Thymus (tissue), 14 donors: ENCODE data around the gene KMT2E. TPM values are rescaled to one million over a fixed set of nuclear protein-coding genes. Genes with fewer than 3 reads are reported as not detected.

Experiments used
- DNase-seq, 9 donors: peaks; one replicate each; pipeline ENCODE4 v3.0.0-alpha.2; 2013; ENCODE audit warnings: low spot score in 9 of 9, low read depth in 6 of 9, missing footprints in 1 of 9
- H3K27ac ChIP-seq, 2 donors: one replicate each; pipeline ENCODE4 v1.5.1; 2013; ENCODE audit warnings: control low read depth in 1 of 2, low read depth in 1 of 2, low read length in 1 of 2, mild to moderate bottlenecking in 1 of 2, moderate library complexity in 1 of 2
- H3K27me3 ChIP-seq, 2 donors: one replicate each; pipeline ENCODE4 v1.5.1; 2013; ENCODE audit warnings: low read length in 1 of 2; ENCODE audit not compliant: control insufficient read depth in 2 of 2, insufficient read depth in 1 of 2
- H3K36me3 ChIP-seq, 2 donors: one replicate each; pipeline ENCODE4 v1.5.1; 2013; ENCODE audit warnings: low read length in 1 of 2, mild to moderate bottlenecking in 1 of 2, moderate library complexity in 1 of 2; ENCODE audit not compliant: control insufficient read depth in 2 of 2, insufficient read depth in 2 of 2
- H3K4me1 ChIP-seq, 2 donors: one replicate each; pipeline ENCODE4 v1.5.1; 2013; ENCODE audit warnings: low read length in 2 of 2; ENCODE audit not compliant: control insufficient read depth in 2 of 2, insufficient read depth in 2 of 2
- H3K4me3 ChIP-seq, 2 donors: one replicate each; pipeline ENCODE4 v1.5.1; 2013; ENCODE audit warnings: low read length in 2 of 2, control low read depth in 1 of 2, mild to moderate bottlenecking in 1 of 2
- H3K9me3 ChIP-seq, 2 donors: one replicate each; pipeline ENCODE4 v1.5.1; 2013; ENCODE audit warnings: low read length in 1 of 2, mild to moderate bottlenecking in 1 of 2; ENCODE audit not compliant: control insufficient read depth in 2 of 2, insufficient read depth in 1 of 2
- WGBS: extraction: QIAGEN DNeasy Blood & Tissue Kit; methylation state at CpG from one replicate; pipeline ENCODE4 v1.1.7; 2013; 5-methylcytosine and 5-hydroxymethylcytosine counted together
- long read RNA-seq, 10 donors: transcript quantifications; one replicate each; lab custom pipeline, GENCODE V29; 2026
- polyA plus RNA-seq: library from polyadenylated mRNA; stranded (reverse); fragments of 200-250 nt; gene quantifications from one replicate; pipeline ENCODE4 v1.2.3, GENCODE V29; 2013
- total RNA-seq: library from RNA; stranded (reverse); fragments of 120-200 nt; gene quantifications from one replicate; pipeline ENCODE4 v1.2.4, GENCODE V29; 2013
- donor health status: healthy.

Gene KMT2E, protein sequence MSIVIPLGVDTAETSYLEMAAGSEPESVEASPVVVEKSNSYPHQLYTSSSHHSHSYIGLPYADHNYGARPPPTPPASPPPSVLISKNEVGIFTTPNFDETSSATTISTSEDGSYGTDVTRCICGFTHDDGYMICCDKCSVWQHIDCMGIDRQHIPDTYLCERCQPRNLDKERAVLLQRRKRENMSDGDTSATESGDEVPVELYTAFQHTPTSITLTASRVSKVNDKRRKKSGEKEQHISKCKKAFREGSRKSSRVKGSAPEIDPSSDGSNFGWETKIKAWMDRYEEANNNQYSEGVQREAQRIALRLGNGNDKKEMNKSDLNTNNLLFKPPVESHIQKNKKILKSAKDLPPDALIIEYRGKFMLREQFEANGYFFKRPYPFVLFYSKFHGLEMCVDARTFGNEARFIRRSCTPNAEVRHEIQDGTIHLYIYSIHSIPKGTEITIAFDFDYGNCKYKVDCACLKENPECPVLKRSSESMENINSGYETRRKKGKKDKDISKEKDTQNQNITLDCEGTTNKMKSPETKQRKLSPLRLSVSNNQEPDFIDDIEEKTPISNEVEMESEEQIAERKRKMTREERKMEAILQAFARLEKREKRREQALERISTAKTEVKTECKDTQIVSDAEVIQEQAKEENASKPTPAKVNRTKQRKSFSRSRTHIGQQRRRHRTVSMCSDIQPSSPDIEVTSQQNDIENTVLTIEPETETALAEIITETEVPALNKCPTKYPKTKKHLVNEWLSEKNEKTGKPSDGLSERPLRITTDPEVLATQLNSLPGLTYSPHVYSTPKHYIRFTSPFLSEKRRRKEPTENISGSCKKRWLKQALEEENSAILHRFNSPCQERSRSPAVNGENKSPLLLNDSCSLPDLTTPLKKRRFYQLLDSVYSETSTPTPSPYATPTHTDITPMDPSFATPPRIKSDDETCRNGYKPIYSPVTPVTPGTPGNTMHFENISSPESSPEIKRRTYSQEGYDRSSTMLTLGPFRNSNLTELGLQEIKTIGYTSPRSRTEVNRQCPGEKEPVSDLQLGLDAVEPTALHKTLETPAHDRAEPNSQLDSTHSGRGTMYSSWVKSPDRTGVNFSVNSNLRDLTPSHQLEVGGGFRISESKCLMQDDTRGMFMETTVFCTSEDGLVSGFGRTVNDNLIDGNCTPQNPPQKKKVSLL (N-terminal part only)
- total RNA-seq (42.2 TPM), polyA plus RNA-seq (26.5 TPM)
- long read RNA-seq, donor 1, partial matches to known transcripts = 0 of 1 reads
- long read RNA-seq, donor 1, other reads (novel, unspliced or antisense) = 0 of 1 reads
- long read RNA-seq, donor 2 = 0 reads
- long read RNA-seq, donor 3, partial matches to known transcripts = 0 of 2 reads
- long read RNA-seq, donor 3, other reads (novel, unspliced or antisense) = 0 of 2 reads
- long read RNA-seq, donor 4, partial matches to known transcripts = 47 of 48 reads
- long read RNA-seq, donor 4, other reads (novel, unspliced or antisense) = 0 of 48 reads
- long read RNA-seq, donor 5, transcript KMT2E-214 (7 exons, 1,133 nt) = major isoform, 5 of 15 reads
- long read RNA-seq, donor 5, partial matches to known transcripts = 10 of 15 reads
- long read RNA-seq, donor 5, other reads (novel, unspliced or antisense) = 0 of 15 reads
- long read RNA-seq, donor 6, partial matches to known transcripts = 5 of 5 reads
- long read RNA-seq, donor 6, other reads (novel, unspliced or antisense) = 0 of 5 reads
- long read RNA-seq, donor 7, partial matches to known transcripts = 10 of 12 reads
- long read RNA-seq, donor 7, other reads (novel, unspliced or antisense) = 0 of 12 reads
- long read RNA-seq, donor 8, partial matches to known transcripts = 5 of 6 reads
- long read RNA-seq, donor 8, other reads (novel, unspliced or antisense) = 0 of 6 reads
- long read RNA-seq, donor 9 = 0 reads
- long read RNA-seq, donor 10, transcript KMT2E-214 (7 exons, 1,133 nt) = major isoform, 9 of 91 reads
- long read RNA-seq, donor 10, partial matches to known transcripts = 72 of 91 reads
- long read RNA-seq, donor 10, other reads (novel, unspliced or antisense) = 8 of 91 reads

DNA sequence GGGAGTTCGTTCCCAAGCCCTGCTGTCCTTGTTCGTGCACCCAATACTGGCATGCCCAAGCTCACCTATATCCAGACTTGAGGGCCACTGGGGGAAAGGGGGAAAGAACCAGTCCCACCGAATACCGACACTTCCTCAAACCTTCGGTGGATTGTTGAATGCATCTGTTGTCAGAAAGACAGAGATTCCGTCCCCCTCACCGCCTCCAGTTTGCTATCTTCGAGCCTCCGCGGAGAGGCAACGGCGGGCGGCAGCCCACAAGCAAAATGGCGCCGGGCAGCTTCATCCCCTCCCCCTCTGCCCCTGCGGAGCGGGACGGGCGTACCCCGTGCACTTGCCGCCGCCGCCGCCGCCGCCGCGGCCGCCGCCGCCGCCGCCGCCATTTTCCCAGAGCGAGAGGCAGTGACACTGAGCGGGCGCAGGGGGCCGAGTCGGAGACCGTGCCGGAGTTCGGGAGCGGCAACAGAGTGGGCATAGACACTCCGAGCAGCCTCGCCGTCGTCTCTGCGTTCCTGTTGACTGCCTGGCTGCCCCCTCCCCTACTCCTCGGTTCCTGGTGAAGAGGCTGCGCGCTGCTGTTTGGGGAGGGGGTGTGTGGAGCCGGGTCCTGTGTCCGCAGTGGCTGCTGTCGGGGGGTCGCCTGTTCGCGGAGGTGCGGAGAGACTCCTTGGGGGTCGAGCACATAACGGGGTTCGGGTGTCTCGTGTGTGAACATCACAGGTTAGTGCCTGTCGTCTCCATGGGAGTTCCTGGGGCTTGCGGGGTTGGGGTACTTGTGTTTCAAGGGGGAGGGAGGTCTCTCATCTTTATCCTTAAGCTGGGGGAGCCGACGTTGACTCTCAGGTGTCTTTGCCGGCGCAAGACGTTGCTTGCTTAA is at the start of gene KMT2E:
TSS of gene KMT2E (plus strand) at position 390 of the 877 bp plus-strand sequence. CDS start 26,748 bp downstream, outside the sequence.
- Histone ChIP-seq H3K4me1 (peaks cover 13 to 23% of the 10 kb centered on the region in 2 donors), H3K36me3 (peaks cover 0 to 9% of the 10 kb centered on the region in 2 donors)

DNA sequence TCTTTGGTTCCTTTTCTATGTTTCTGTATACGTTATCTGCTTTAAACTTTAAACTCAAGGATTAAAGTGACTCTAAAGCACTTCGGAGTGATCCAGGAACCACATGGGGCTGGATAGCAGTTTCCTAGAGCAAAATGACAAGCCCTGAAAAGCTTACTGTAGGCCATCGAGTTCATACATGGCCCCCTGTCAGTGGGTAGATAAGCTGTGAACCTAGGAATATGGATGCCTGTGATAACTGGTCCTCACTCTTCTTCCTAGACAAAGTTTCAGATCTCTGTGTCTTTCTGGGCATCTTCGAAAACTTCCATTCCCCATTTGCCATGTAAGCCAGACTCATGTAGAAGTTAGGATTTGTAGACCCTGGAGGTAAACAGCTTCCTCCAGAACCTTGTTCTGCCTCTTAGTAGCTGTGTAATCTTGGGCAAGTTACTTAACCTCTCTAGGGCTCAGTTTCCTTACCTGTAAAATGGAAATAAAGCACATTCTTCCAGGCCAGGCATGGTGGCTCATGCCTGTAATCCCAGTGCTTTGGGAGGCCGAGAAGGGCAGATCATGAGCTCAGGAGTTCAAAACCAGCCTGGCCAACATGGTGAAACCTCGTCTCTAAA is 49.3 kb upstream of the KMT2E start:
- Histone ChIP-seq H3K4me1 (peaks cover 0 to 5% of the 10 kb centered on the region in 2 donors), H3K27ac (no peak overlapping the region)

More for the DNA sequence above, at the start of gene KMT2E:
- Histone ChIP-seq H3K27ac (peak within 1 kb of the TSS; percentile 100), H3K4me3 (peak within 1 kb of the TSS; percentile 94 to 100), H3K9me3 (peaks cover 0 to 6% of the 10 kb centered on the region in 2 donors), H3K27me3 (no peaks in the 10 kb centered on the region)
- WGBS = under 1% methylated on average over 69 of the region's 69 CpGs
- DNase-seq = peak; percentile 76 to 94 (median 82)

DNA sequence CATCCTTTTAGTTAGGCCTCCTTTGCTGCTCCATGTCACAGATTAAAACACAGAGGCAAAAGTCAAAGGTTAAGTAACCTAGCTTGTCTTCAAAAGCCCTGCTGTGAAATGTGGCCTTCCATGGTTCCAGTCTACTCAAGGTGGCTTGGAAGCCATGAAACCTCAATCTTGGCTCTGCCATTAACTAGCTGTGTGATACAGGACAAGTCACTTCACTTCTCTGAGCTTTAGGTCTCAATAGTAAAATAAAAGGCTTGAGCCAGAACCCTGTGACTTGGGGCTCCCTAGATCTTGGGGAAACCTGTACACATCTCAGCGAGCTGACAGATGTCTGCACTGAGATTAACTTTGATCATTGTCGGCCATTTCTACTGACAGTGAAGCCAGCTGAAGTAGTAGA is 48.0 kb upstream of the KMT2E start:
- DNase-seq = no peak

More for the DNA sequence above, 49.3 kb upstream of the KMT2E start:
- Histone ChIP-seq H3K4me3 (no peak overlapping the region), H3K27me3 (no peaks in the 10 kb centered on the region), H3K9me3 (peaks cover 0 to 3% of the 10 kb centered on the region in 2 donors), H3K36me3 (no peaks in the 10 kb centered on the region)
- no peak for DNase-seq
- WGBS = 81% methylated on average over 6 of the region's 6 CpGs

DNA sequence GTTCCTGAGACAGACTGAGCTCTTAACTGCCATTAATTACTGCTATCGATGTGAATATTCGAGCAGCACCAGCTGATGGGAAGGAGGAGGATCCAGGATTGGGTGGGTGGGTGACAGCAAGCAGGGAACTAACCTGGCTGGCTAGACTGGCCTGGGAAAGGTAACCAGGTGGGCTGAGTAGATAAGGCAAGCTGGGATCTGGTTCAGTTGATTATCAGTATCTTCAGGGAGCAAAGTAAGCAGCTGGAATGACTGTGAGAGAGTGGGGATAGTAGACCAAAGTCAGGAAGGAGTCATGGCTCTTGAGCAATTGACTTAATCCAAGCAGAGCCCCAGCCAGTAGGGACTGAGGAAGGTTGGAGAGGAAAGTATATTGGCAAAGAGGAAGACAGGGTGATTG is 46.9 kb upstream of the KMT2E start:
- peaks cover 0 to 3% of the 10 kb centered on the region in 2 donors for H3K9me3 ChIP-seq
- peaks cover 0 to 3% of the 10 kb centered on the region in 2 donors for H3K4me1 ChIP-seq
- WGBS = 98% methylated on average over 2 of the region's 2 CpGs
- H3K27me3 ChIP-seq = no peaks in the 10 kb centered on the region
- H3K4me3 ChIP-seq = no peak overlapping the region
- H3K36me3 ChIP-seq = no peaks in the 10 kb centered on the region
- no peak for DNase-seq
- H3K27ac ChIP-seq = no peak overlapping the region

More for the DNA sequence above, 48.0 kb upstream of the KMT2E start:
- Histone ChIP-seq H3K27ac (no peak overlapping the region), H3K9me3 (peaks cover 0 to 3% of the 10 kb centered on the region in 2 donors), H3K27me3 (no peaks in the 10 kb centered on the region), H3K4me1 (peaks cover 0 to 3% of the 10 kb centered on the region in 2 donors), H3K36me3 (no peaks in the 10 kb centered on the region), H3K4me3 (no peak overlapping the region)
- over 99% methylated on average over 2 of the region's 2 CpGs for WGBS

DNA sequence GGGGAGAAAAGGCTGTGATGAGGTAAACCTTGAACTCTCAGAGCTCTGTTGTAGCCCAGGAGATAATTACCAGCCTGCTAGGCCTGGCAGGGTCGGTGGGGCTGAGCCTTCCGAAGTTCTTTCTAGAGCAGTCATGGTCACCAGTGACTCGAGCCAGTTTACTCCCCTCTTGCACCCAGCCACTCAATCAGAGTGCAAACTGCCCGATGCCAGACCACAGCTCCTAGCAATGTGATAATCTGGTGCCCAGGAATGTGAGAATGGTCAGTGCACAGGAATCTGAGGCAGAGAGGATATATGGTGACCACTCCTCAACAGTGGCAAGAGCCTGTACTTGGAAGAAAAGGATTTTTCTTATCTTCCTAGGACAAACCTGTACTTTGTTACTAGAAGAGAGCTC is 46.4 kb upstream of the KMT2E start:
- peaks cover 0 to 3% of the 10 kb centered on the region in 2 donors for H3K9me3 ChIP-seq
- H3K36me3 ChIP-seq = no peaks in the 10 kb centered on the region
- H3K4me1 ChIP-seq = peaks cover 0 to 3% of the 10 kb centered on the region in 2 donors
- no peak overlapping the region for H3K4me3 ChIP-seq
- no peak for DNase-seq
- no peaks in the 10 kb centered on the region for H3K27me3 ChIP-seq
- WGBS = 98% methylated on average over 4 of the region's 4 CpGs
- no peak overlapping the region for H3K27ac ChIP-seq

DNA sequence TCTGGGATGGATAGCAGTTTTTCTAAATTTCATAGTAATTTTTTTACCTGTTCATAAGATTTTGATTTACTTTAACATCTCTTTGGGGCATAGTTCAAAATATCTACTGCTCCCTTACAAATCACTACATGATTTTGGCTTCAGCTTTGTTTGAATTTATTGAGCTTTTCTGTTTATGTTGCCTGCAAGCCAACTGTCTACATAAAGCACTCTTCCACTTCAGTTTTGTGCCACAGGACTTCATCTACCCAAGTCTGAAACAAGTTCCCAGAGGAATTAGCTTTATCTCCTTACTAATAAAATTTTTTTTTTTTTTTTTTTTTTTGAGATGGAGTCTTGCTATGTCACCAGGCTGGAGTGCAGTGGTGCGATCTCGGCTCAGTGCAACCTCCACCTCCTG is 45.4 kb upstream of the KMT2E start:
- DNase-seq = no peak
- Histone ChIP-seq H3K27ac (no peak overlapping the region), H3K27me3 (no peaks in the 10 kb centered on the region), H3K9me3 (peaks cover 0 to 2% of the 10 kb centered on the region in 2 donors), H3K4me3 (no peak overlapping the region), H3K36me3 (no peaks in the 10 kb centered on the region), H3K4me1 (no peaks in the 10 kb centered on the region)
- WGBS = 98% methylated on average over 2 of the region's 2 CpGs

DNA sequence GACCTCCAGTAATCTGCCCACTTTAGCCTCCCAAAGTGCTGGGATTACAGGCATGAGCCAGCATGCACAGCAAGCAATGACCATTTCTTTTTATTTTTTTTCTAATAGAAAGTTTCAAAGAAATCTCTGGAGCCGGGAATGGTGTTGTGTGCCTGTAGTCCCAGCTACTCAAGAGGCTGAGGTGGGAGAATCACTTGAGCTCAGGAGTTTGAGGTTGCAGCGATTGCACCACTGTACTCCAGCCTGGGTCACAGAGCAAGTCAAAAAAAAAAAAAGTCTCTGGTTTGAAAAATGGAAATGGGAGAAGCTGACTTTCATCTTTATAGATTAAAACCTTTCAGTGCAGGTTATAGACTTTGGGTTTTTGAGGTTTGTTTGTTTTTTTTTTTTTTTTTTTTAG is 44.8 kb upstream of the KMT2E start:
- no peak overlapping the region for H3K4me3 ChIP-seq
- H3K9me3 ChIP-seq = no peaks in the 10 kb centered on the region
- H3K27me3 ChIP-seq = no peaks in the 10 kb centered on the region
- 97% methylated on average over 2 of the region's 2 CpGs for WGBS
- H3K27ac ChIP-seq = no peak overlapping the region
- no peaks in the 10 kb centered on the region for H3K4me1 ChIP-seq
- no peak for DNase-seq
- no peaks in the 10 kb centered on the region for H3K36me3 ChIP-seq
